GM21723 (cell line): ENCODE measurements around the gene ANXA11.

ENCODE experiments used
- ATAC-seq: cut with Tn5 transposase; IDR thresholded peaks from one replicate; pipeline ENCODE4 v1.9.1; 2021; ENCODE audit warnings: mild to moderate bottlenecking, moderate library complexity; ENCODE audit not compliant: unreplicated experiment

The ANXA11 gene

GRCh38 chr10:80167471-80168161, 37.7 kb downstream of the ANXA11 start:
- ATAC-seq = no peak

DNA sequence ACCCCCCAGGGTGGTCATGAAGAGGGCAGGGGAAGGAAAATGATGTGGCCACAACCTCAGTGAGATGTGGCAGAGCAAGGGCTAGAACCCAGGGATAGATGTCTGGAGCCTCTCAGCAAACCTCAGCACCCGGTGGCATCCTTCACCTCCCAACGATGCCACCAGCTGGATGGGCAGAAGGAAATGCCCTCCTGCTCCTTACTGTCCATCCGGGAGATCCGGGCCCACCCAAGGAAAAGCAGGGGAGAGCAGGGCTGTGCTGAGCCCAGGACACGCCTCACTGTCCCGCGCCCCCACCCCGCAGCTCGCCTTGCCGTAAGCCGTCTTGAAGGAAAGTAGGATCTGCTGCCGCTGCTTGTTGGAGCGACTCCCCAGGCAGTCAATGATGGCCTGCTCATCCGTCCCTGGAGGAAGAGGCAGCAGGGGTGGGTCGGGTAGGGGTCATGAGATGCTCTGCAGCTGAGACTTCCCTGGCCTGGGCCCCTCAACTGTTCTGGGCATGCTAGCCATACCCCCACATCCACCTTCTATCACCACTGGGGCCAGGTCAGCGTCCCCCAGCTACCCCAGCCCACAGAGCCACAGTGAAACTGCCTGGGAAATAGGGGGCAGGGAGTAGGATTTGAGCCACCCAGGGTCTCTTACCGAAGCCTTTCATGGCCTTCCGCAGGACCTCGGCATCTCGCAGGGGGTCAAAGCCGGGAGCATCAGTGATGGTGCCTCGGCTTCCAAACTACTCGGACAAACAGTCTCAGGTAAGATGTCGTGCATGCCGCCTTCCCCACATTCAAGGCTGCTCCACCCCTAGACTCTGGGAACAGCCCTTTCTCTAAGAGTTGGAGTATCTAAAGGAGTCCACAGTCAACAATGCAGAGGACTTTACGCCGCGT, 38.5 kb downstream of the ANXA11 start:
- no peak for ATAC-seq

DNA sequence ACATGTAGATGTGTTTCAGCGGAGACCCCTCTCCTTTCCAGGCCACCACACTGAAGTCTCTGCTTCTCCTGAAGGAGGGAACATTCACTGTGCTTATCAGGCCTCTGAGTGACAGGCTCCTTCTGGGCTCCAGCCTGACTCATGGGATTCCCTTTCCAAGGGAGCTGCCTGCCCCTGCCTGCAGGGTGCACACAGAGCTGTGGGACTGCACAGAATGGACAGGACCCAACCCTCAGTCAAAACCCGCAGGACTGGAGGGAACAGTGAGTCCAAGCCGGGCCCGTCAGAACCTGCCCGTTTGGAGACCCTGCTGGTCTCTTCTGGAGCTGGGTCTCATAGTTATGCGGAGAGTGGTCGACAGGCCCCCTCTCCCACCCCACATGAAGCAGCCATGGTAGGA, 40.2 kb downstream of the ANXA11 start:
- no peak for ATAC-seq

DNA sequence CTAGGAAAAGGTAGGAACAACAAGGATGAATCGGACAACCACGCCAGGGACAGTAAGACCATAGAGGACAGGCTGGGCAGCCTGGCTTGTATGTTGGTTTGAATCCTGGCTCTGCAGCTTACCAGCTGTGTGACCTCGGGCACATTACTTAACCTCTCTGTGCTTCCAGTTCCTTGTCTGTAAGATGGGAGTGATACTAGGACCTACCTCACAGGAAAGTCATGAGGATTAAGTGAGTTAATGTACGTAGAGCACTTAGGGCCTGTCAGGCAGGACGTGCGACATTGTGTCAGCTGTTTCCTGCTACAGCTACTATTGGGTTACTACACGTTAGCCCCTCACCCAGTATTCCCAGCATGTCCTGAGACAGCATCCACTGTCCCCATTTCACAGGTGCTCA, 40.7 kb downstream of the ANXA11 start:
- no peak for ATAC-seq

- ATAC-seq = no peak
These were observed 41.5 kb downstream of the ANXA11 start for GRCh38 chr10:80163741-80164341.

DNA sequence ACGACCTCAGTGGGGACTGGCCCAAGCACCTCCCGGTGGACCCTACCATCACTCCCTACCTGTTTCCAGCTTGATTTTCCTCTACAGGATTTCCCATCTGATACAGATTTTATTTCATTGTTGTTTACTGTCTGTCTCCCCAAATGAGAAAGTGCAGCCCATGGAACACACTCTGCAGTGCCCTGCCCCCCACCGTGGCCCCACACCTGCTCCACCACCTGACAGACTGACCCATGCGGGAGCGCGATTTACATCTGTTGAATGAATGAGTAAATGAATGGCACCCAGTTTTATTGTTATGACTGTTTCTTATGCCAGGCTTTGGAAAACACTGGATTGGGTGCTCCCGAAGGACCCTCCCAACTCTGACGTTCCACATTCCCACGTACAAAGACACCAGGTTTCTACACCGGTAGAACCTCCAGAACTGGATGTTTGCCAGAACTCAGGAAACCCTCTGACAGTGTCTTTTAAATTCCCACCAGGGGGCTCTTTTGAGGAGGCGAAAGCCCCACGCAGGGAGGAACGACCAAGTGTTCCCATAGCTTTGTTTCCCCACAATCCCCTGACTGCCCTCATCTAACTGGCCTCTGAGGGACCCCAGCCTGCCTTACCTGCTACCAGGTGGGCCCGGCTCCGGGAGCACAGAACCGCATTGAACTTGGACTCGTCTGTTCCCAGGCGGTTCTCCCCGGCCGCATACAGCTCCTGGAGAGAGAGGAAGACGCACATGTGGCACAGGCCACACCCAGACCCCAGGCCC, 43.8 kb downstream of the ANXA11 start:
- no peak for ATAC-seq

DNA sequence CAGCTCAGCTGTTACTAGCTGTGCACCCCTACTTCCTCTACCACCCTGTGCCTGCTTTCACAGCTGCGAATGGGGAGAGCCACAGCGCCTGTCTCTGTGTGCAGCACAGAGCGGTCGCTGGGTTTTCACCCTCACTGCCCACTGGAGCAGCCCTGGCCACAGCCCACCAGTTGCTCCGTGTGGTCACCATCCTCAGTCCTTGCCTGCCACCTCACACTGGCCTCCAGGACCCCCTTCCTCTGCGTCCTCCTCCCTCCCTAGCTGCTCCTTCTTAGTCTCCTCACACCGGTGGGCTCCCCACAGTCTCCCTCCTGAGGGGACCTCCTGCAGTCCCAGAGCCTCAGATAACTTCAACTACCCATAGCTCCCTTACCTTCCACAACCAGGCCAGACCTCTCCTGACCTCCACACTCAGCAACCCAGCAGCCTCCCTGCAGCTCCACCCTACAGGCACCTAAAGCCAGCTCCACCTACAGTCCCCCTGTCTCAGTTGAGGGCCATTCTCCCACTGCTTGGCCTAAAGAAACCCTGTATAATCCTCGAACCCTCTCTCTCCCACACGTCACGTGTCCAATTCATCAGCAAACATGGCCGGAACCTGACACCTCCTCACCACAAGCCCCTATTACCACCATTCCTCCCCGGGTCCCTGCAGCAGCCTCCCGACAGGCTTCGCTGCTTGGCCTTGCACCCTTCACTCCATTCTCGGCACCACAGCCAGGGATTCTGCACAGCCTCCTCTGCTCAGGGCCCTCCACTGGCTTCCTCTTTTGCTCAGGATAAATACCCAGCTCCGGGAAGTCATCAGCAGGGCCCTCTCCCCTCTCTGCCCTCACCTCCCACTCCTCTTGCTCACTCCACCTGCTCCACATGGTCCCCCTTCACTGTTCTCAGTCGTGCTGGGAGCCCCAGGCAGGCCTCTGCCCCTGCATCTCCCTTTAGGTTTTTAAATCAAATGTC, 44.7 kb downstream of the ANXA11 start:
- ATAC-seq = no peak

DNA sequence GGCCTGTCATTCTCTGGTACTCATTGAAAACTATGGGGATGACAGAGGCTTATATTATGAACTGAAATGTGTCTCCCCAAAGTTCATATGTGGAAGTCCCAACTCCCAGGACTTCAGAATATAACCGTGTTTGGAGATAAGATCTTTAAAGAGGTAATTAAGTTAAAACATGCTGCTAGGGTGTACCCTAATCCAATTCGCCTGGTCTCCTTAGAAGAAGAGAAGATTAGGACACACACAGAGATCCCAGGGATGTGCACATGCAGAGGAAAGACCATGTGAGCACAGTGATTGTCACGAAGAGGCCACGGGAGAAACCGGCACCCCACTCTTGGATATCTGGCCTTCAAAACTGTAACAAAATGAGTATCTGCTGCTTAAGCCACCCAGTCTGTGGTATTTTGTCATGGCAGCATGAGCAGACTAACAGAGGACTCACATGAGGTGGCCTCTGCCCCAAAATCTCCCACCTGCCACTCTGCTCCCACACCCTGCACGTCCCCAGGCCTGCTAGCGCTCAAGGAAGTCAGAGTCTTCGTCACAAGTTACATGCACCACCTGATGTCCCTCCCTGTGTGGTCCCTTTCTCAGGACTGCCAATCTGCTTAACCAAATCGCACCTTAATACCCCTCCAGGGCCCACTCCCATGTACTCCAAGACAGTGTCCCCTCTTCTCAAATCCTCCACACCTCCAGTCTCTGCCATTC, 46.0 kb downstream of the ANXA11 start:
- no peak for ATAC-seq

GRCh38 chr10:80158598-80159127, 46.7 kb downstream of the ANXA11 start:
- ATAC-seq = no peak

DNA sequence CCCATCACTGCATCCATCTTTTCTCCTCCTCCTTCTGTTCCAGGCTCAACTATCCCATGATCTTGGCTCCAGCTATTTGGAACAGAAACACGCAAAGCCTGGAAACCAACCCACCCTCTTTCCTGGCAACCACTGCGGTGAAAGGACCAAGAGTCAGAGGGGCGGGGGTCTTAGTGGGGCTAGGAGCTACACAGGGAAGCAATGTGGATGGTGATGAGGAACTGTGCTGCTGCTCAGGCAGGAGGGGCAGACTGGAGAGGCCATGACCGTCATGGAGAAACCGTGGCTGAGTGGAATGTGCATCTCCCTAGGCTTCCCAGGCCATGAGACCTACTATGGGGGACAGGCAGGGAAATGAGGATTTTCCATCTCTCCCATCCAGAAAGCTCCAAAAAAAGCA, 47.2 kb downstream of the ANXA11 start:
- ATAC-seq = no peak

- ATAC-seq = no peak
These were observed 47.8 kb downstream of the ANXA11 start for GRCh38 chr10:80157561-80157960.

- ATAC-seq = no peak
These were observed 49.1 kb downstream of the ANXA11 start for GRCh38 chr10:80156216-80156615.

- no peak for ATAC-seq
These were observed 49.6 kb downstream of the ANXA11 start for GRCh38 chr10:80155696-80156215.

GRCh38 chr10:80154978-80155695, 50.2 kb downstream of the ANXA11 start:
- ATAC-seq = no peak

GRCh38 chr10:80154626-80154977, 50.7 kb downstream of the ANXA11 start:
- no peak for ATAC-seq

- ATAC-seq = no peak
These were observed 51.9 kb downstream of the ANXA11 start for GRCh38 chr10:80153460-80153859.

DNA sequence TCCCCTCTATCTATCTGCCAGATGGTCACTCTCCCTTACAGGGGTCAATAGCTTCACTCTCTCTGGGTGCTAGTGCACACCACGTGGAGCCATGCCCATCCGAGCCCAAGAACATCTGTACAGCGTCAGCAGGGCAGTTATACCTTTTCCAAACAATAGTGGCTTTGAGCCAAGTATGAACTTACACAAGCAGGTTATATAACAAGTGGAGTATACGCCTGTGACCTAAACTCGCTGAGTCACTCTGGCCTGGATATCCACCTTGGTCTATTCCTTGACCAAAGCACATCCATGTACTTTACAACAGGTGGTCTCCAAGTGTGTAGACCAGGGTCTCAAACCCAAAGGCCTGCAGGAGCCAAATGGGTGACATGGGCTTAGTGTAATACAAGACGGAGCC, 52.5 kb downstream of the ANXA11 start:
- no peak for ATAC-seq

GRCh38 chr10:80150172-80150571, 55.2 kb downstream of the ANXA11 start:
- no peak for ATAC-seq
